Measurements from ENCODE around the gene SPOCK1. TPM values are rescaled to one million over a fixed set of nuclear protein-coding genes. Genes with fewer than 3 reads are reported as not detected.
A peak's percentile ranks its signal among the peaks of the same experiment; 100 is the strongest.

SPOCK1 gene
- total RNA-seq, 1 experiment from 2014 or later = 23.4 TPM

DNA sequence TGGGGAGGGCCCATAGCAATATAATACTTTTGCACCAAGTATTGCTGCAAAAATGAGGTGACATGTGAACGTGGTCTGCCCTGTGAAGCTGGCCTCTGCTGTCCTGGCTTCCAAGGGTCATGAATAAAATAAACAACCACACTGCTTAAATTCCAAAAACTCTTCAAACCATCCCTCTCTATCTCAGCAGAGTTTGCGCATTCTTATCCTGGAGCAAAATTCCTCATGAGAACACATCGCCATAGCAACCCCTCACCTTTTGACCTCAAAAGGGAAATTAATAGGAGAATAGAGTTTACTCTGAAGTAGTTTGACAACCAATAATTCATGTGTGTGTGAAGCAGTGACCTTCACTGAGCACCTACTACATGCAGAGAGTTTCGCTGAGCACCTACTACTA, 342.9 kb downstream of the SPOCK1 start:
- DNase-seq (ENCODE audit: low read depth, low spot score) = no peak
- in situ Hi-C loops (cut with HindIII; ENCODE audit: low pct_unique_long_range_greater_than_20kb, low sequenced_read_pairs) = no loop called here

DNA sequence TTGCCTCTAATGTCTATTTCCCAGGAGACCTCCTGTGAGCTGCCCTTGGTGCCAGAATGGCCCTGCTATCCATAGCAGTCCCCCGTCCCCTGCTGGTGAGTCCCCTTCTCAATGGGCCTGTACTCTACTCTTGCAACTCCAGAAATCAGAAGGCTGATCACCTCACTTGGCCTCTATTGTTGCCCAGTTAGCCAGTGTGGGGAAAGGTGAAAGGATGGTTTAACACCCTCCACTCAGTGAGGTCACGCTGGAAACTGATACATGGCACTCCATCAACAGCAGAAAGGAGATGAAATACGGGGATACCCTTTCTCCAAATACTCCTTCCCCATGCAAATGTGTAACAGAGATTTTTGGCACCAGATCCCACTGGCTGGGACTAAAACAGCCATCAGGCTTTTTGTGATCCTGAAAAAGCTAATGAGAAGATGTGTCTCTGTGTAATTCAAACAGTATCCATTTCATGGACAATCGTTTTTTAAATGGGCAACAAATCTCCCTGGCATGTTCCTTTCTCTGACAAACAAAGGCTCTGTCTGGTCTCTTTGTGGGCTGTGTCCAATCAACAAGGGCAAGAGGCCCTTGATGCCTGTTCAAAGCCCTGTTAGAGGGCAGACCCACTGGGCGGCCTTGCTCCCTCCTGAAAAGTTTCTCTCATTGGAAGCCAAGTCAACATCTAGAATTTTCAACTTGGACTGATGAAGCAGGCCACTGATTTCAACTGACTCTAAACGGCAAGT, 343.7 kb downstream of the SPOCK1 start:
- no peak for DNase-seq (ENCODE audit: low read depth, low spot score)
- in situ Hi-C loops (cut with HindIII; ENCODE audit: low pct_unique_long_range_greater_than_20kb, low sequenced_read_pairs) = no loop called here

- no peak for DNase-seq (ENCODE audit: low read depth, low spot score)
- in situ Hi-C loops (cut with HindIII; ENCODE audit: low pct_unique_long_range_greater_than_20kb, low sequenced_read_pairs) = no loop called here
These were observed 346.5 kb downstream of the SPOCK1 start for GRCh38 chr5:137152616-137153015.

GRCh38 chr5:137148655-137149054, 350.5 kb downstream of the SPOCK1 start:
- no peak for DNase-seq (ENCODE audit: low read depth, low spot score)
- in situ Hi-C loops (cut with HindIII; ENCODE audit: low pct_unique_long_range_greater_than_20kb, low sequenced_read_pairs) = no loop called here

DNA sequence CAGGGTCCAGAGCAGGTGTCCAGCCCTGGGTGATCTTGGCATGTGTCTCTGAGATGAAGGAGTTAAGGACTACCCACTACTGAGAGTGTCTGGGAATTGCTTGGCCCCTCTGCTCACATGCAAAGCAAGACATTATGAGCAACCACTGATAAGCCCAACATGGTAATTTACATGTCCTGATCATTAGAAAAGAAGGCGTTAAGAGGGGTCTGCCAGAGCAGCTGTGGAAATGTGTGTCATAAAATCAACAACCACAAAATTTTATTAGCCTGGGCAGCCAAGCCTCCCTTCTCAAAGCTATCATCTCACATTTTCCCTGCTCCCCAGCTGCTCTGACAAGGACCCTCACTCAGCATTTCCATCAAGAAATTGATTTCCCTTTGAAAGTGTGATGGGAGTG, 351.0 kb downstream of the SPOCK1 start:
- in situ Hi-C loops (cut with HindIII; ENCODE audit: low pct_unique_long_range_greater_than_20kb, low sequenced_read_pairs) = no loop called here

GRCh38 chr5:137147346-137147745, 351.8 kb downstream of the SPOCK1 start:
- in situ Hi-C loops (cut with HindIII; ENCODE audit: low pct_unique_long_range_greater_than_20kb, low sequenced_read_pairs) = no loop called here
- DNase-seq (ENCODE audit: low read depth, low spot score) = no peak

More for the DNA sequence above, 351.0 kb downstream of the SPOCK1 start:
- no peak for DNase-seq (ENCODE audit: low read depth, low spot score)

DNA sequence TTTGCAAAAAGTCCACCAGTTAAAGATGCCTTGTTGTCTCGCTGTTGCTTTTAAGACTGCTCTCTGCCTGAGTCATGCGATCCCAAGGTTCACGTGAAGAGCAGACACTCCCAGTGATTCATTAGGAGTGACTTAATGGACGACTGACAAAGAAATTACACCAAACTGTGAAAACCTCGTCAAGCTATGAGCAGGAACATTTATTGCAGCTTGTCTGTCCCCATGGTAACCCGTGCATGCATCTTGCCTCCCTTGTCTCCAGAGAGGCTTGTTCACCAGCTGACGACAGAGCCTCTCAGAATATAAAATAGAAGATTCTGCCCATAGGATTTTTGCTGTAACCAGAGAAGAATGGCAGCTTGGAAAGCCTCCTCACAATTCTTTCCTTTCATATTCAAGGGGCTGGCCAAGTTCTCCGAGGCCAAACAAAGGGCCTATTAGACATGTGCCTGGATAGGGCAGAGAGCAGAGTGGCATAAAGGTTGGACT, 352.7 kb downstream of the SPOCK1 start:
- peak; percentile 91 for DNase-seq (ENCODE audit: low read depth, low spot score)
- in situ Hi-C loops (cut with HindIII; ENCODE audit: low pct_unique_long_range_greater_than_20kb, low sequenced_read_pairs) = no loop called here

- in situ Hi-C loops (cut with HindIII; ENCODE audit: low pct_unique_long_range_greater_than_20kb, low sequenced_read_pairs) = no loop called here
These were observed 353.4 kb downstream of the SPOCK1 start for GRCh38 chr5:137145721-137146120.

DNA sequence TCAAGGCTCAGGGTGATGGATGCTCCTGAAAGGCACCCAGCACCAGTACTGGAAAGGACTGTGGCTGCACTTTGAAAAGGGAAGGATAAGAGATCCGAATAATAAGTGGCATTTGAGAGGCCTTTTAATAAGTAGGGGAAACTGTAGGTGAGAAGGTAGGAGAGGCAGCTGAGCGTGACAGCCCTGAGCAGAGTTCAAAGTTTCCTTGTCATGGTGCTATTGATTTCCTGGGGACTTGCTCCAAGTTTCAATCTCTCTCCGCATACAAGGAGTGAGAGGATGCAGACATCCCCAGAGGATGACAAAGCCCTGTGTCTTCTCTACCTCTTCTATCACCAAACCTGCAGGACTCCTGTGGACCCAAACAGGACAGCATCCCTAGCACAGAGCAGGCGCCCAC, 354.5 kb downstream of the SPOCK1 start:
- in situ Hi-C loops (cut with HindIII; ENCODE audit: low pct_unique_long_range_greater_than_20kb, low sequenced_read_pairs) = no loop called here
- no peak for DNase-seq (ENCODE audit: low read depth, low spot score)

More at GRCh38 chr5:137145721-137146120, 353.4 kb downstream of the SPOCK1 start:
- no peak for DNase-seq (ENCODE audit: low read depth, low spot score)

- no peak for DNase-seq (ENCODE audit: low read depth, low spot score)
- in situ Hi-C loops (cut with HindIII; ENCODE audit: low pct_unique_long_range_greater_than_20kb, low sequenced_read_pairs) = no loop called here
These were observed 356.1 kb downstream of the SPOCK1 start for GRCh38 chr5:137142764-137143605.

DNA sequence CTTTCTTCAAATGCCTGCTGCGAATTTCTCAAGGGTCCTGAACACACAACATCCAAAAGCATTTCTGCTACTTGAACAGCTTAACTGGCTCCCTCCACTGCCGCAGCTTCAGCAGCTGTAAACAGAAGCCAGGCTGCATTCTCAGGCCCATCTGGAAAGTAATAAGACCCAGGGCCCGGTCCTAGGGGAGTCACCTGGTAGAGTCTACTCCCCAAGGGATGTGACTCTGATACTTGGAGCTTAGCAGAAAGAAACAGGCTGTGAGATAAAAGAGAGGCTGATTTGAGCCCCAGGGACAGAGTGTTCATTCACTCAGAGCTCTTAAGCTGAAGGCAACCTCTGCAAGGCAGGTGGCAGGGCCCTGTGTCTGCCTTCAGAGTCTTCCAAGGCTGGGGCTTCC, 356.8 kb downstream of the SPOCK1 start:
- peak; percentile 24 for DNase-seq (ENCODE audit: low read depth, low spot score)
- in situ Hi-C loops (cut with HindIII; ENCODE audit: low pct_unique_long_range_greater_than_20kb, low sequenced_read_pairs) = no loop called here

GRCh38 chr5:137141779-137142178, 357.3 kb downstream of the SPOCK1 start:
- in situ Hi-C loops (cut with HindIII; ENCODE audit: low pct_unique_long_range_greater_than_20kb, low sequenced_read_pairs) = no loop called here
- DNase-seq (ENCODE audit: low read depth, low spot score) = peak; percentile 90

GRCh38 chr5:137136991-137137632, 362.0 kb downstream of the SPOCK1 start:
- in situ Hi-C loops (cut with HindIII; ENCODE audit: low pct_unique_long_range_greater_than_20kb, low sequenced_read_pairs) = no loop called here
- DNase-seq (ENCODE audit: low read depth, low spot score) = no peak

DNA sequence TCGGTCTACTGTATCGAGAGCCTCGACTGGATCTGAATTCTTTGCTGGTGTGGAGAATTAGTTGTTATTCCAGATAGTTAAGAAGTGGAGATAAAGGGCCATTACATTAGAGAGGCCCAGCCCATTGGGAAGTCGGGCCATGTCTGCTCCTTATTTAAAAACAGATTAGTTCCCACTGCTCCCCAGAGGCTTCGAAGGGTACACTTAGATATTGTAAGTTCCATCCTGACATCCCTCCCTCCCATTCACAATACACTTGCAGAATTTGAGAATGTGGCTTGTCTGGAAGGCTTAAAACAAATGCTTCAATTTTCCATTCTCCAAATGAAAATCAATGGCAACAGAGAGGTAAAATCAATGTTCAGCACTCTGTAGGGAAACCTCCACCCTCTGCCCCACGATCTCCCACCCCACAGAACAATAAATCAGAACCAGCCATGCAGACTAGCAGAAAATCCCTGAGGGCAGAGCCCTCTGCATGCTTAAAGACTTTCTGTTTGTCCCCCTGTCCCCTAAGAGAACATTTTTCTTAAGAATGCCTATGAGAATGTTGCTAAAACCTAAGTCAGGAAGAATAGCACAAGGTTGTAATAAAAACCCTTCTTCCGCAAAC, 364.1 kb downstream of the SPOCK1 start:
- DNase-seq (ENCODE audit: low read depth, low spot score) = no peak
- in situ Hi-C loops (cut with HindIII; ENCODE audit: low pct_unique_long_range_greater_than_20kb, low sequenced_read_pairs) = no loop called here

GRCh38 chr5:137129886-137130680, 369.0 kb downstream of the SPOCK1 start:
- in situ Hi-C loops (cut with HindIII; ENCODE audit: low pct_unique_long_range_greater_than_20kb, low sequenced_read_pairs) = no loop called here
- DNase-seq (ENCODE audit: low read depth, low spot score) = no peak

DNA sequence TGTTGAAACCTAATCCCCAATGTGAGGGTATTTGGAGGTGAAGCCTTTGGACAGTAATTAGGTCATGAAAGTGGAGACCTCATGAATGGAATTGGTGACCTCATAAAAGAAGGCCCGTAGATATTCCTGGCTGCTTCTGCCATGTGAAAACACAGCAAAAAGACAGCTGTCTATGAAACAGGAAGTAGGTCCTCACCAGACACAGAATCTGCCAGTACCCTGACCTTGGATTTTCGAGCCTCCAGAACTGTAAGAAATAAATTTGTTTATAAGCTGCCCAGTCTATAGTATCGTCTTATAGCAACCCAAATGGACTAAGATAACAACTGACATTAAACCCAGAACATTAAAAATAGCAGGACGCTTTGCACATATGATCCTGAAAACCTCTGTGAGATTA, 371.1 kb downstream of the SPOCK1 start:
- in situ Hi-C loops (cut with HindIII; ENCODE audit: low pct_unique_long_range_greater_than_20kb, low sequenced_read_pairs) = no loop called here
- no peak for DNase-seq (ENCODE audit: low read depth, low spot score)

DNA sequence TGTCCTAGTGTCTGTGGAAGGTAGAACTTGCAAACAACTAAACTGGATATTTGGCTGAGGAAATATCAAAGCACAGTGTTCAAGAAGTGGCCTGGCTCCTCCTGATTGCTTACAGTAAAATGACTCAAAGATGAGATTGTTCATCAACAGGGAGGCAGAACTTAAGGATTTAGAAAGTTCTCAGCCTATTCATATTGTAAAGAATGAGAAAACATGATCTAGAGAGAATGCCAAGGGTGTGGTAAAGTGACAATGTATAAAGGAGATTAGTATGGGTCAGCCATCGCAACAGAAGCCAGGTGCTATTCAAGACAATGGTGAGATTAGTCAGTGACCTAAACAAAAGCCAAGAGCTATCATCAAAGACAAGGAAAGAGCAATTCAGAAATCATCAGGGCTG, 372.3 kb downstream of the SPOCK1 start:
- in situ Hi-C loops (cut with HindIII; ENCODE audit: low pct_unique_long_range_greater_than_20kb, low sequenced_read_pairs) = no loop called here
- no peak for DNase-seq (ENCODE audit: low read depth, low spot score)

Measured in SK-MEL-5 (cell line).